IPS-18c (cell line): ENCODE data around the gene MACROD2.

ENCODE experiments used
- H3K4me3 ChIP-seq: 2 replicates; pipeline ENCODE4 v1.7.0; 2013; ENCODE audit warnings: low read depth, mild to moderate bottlenecking, low read length, moderate library complexity; ENCODE audit not compliant: insufficient read depth
- H3K9me3 ChIP-seq: one replicate; pipeline ENCODE4 v1.6.1; 2013; ENCODE audit warnings: mild to moderate bottlenecking, low read length, moderate library complexity; ENCODE audit not compliant: control insufficient read depth, insufficient read depth

MACROD2 gene

DNA sequence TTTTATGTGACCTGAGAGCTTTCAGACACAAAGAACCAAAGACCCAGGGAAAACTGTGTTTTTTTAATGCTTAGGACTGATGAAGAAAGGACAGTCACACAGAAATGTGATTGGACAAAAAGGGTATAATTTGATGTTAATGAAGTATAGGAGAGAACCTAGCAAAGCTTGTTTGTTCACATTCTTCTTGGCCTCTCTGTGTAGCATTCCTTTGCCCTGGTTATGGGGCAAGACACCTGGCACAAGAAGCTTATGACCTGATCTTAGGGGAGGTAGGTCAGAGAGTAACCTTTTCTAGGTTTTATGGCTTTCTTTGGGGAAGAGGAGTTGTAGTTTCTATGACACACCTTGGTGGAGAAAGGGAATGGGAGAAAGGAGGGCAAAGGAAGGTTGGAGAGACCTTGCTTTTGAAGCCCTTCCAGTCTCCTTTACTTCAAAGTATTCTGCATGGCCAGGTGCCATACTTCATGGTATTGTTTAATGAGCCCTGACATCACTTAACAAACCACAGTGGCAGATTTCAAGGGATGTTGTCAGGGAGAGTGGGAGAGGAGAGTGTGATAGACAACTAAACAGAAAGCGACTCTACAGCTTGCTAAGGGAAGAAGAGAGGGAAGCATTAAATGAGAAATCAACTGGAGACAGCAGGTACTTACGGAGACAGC is 1043.9 kb downstream of the MACROD2 start:
- Histone ChIP-seq H3K9me3 (no peaks in the 10 kb centered on the region), H3K4me3 (no peak overlapping the region)

GRCh38 chr20:15042723-15043122 is 1047.4 kb downstream of the MACROD2 start:
- Histone ChIP-seq H3K4me3 (no peak overlapping the region), H3K9me3 (no peaks in the 10 kb centered on the region)

DNA sequence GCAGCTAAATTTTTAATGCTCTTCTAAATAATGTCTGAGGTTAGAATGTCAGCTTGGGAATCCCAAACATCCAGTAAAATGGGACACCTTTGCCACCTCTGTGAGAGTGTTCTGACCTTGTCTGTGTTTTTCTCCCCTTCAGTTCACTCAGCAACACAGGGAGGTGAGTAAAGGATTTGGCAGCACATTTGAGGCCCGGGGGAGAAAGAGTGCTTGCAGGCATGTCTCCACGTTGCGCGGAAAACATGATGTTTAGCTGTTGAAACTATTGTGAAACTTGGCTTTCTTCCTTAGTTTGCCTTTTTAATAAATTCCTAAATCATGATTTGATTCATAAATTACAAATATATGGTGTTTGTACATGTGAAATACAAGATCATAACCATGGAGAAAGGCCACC is 1049.9 kb downstream of the MACROD2 start:
- Histone ChIP-seq H3K9me3 (no peaks in the 10 kb centered on the region), H3K4me3 (no peak overlapping the region)

DNA sequence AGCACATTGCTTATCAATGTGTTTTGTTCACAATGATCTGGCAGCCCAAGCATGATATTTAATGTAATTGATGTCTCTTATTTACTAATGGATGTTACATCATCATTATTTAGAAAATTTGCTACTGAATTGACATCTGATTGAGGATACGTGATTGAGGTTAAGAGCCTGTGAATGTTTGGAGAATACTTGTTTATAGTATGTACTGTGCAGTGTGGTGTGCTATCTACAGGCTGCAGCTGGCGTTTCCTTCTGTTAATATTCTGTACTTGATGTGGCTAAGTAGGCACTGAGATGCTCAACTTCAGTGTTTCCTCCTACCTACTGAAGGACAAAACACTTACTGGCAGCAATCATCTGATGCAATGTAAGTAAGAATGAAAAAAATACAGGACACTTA is 1051.7 kb downstream of the MACROD2 start:
- no peak overlapping the region for H3K4me3 ChIP-seq
- H3K9me3 ChIP-seq: no peaks in the 10 kb centered on the region

DNA sequence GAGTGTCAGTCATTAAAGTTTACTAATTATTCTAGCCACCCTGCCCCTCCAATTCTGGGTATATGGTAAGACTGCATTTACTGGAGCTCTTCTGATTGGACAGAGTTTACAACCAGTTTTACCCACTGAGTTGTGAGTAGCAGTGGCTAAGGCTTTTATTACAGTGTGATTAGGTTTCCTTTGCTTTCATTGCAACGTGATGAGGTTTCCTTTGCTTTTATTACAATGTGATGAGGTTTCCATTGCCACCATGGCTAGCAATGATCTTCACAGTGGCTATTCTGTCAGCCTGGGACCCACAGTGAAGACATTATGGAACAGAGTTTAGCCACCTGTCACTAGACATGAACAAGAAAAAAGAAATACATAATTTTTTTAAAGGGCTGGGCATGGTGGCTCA is 1052.3 kb downstream of the MACROD2 start:
- Histone ChIP-seq H3K4me3 (no peak overlapping the region), H3K9me3 (no peaks in the 10 kb centered on the region)

GRCh38 chr20:15056246-15056645 is 1060.9 kb downstream of the MACROD2 start:
- H3K9me3 ChIP-seq: no peaks in the 10 kb centered on the region

GRCh38 chr20:15058841-15059240 is 1063.5 kb downstream of the MACROD2 start:
- Histone ChIP-seq H3K9me3 (no peaks in the 10 kb centered on the region), H3K4me3 (no peak overlapping the region)

More at GRCh38 chr20:15056246-15056645, 1060.9 kb downstream of the MACROD2 start:
- no peak overlapping the region for H3K4me3 ChIP-seq

DNA sequence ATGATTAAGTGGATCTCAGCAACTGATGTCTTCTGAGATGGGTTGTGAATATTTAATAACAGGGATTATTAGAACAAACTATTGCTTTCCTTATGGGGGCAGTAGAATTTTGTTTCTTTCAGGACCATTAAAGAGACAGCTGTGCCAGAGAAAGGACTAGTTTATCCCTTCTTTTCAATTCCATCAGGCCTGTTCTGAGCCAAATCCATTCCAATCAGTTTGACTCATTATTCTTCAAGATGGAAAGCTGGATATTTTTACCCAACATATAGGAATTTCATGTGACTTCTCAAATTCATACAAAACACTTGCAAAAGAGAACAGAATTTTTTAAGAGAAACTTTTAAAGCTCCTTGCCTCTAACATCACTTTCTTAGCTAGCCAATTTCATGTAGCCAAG is 1064.1 kb downstream of the MACROD2 start:
- Histone ChIP-seq H3K4me3 (no peak overlapping the region), H3K9me3 (no peaks in the 10 kb centered on the region)

DNA sequence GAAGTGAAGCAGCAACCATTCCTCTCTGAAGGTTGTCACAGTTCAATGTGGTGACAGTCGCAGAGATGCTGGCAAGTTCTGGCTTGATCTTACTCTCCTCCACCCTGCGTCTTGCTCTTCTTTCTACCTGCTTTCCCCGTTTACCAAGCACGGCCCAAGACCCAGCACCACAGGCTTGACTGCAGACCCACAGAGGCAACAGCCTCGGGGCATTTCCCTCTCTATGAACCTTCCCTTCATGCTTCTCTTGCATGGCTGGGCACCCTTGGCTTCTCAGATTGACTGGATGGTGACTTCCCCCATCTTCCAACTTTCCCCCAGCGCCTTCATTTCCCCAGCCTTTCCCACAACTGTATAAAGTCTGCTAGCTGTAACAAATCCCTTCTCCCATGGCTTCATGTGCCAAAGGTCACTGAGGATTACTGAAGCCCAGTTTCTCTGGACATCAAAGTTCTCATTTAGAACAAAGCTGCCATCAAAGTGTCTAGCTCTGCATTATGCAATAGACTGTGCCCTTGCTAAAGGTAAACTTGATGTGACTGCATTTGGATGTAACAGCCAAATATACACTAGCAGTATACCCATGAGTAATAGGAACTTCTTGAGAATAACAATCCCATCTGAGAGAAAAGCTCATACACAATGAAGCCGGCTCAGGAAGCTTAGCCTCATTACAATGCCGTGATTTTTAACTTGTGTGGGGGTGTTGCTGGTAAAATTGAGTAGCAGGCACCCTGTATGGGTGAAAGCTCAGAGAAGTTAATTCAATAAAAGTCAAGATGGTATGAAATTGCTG is 1065.1 kb downstream of the MACROD2 start:
- Histone ChIP-seq H3K4me3 (no peak overlapping the region), H3K9me3 (no peaks in the 10 kb centered on the region)

- Histone ChIP-seq H3K9me3 (no peaks in the 10 kb centered on the region), H3K4me3 (no peak overlapping the region)
Measured at GRCh38 chr20:15061061-15061430, 1065.7 kb downstream of the MACROD2 start.

- H3K4me3 ChIP-seq: no peak overlapping the region
- no peaks in the 10 kb centered on the region for H3K9me3 ChIP-seq
Measured at GRCh38 chr20:15061955-15062354, 1066.6 kb downstream of the MACROD2 start.

DNA sequence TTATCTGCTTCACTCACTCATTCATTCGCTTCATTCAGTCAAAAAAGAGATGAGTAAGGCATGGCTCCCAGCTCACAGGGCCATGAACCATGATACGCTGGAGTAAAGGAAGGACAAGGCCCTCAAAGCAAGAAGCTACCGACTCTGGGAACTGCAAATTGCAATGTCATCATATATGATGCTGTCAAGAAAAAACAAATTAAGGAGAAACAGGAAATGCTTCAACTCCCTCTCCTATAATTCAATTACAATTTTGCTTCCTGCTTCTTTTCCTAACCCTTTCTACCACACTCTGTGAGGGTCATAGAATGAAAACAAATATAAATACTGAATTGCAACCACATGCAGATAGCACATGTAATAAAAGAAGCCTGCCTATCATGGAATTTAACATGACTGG is 1067.8 kb downstream of the MACROD2 start:
- Histone ChIP-seq H3K9me3 (no peaks in the 10 kb centered on the region), H3K4me3 (no peak overlapping the region)

DNA sequence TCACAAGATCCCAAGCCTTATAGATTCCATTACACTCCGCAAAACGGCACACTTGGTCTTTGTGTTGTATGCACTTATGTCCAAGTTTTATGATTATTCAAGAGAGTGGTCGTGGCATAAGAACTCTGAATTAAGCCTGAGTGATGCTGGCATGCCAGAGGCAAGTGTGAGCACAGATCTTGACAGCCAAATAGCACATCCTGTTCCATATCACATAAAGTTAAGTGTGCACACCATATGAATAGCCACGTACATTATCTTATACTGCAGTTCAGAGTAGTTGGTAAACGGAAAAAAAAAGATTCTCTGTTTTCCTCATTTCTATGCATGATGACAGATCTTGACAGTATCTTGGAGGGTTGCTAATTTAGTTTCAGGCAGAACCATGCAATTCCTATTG is 1069.4 kb downstream of the MACROD2 start:
- Histone ChIP-seq H3K4me3 (no peak overlapping the region), H3K9me3 (no peaks in the 10 kb centered on the region)

GRCh38 chr20:15065794-15066193 is 1070.5 kb downstream of the MACROD2 start:
- Histone ChIP-seq H3K4me3 (no peak overlapping the region), H3K9me3 (no peaks in the 10 kb centered on the region)

GRCh38 chr20:15068486-15068885 is 1073.2 kb downstream of the MACROD2 start:
- no peaks in the 10 kb centered on the region for H3K9me3 ChIP-seq
- no peak overlapping the region for H3K4me3 ChIP-seq

- Histone ChIP-seq H3K4me3 (no peak overlapping the region), H3K9me3 (no peaks in the 10 kb centered on the region)
Measured at GRCh38 chr20:15069355-15069754, 1074.0 kb downstream of the MACROD2 start.

- Histone ChIP-seq H3K9me3 (no peaks in the 10 kb centered on the region), H3K4me3 (no peak overlapping the region)
Measured at GRCh38 chr20:15071085-15071808, 1075.9 kb downstream of the MACROD2 start.

GRCh38 chr20:15072316-15072715 is 1077.0 kb downstream of the MACROD2 start:
- Histone ChIP-seq H3K9me3 (no peaks in the 10 kb centered on the region), H3K4me3 (no peak overlapping the region)
